ENCODE results near the gene DTX3.
"Not testable (repeated sequence)": the region's sequence is repeated elsewhere in the genome, so short reads cannot be mapped to it uniquely, and the experiment has no call there.

DTX3 gene

DNA sequence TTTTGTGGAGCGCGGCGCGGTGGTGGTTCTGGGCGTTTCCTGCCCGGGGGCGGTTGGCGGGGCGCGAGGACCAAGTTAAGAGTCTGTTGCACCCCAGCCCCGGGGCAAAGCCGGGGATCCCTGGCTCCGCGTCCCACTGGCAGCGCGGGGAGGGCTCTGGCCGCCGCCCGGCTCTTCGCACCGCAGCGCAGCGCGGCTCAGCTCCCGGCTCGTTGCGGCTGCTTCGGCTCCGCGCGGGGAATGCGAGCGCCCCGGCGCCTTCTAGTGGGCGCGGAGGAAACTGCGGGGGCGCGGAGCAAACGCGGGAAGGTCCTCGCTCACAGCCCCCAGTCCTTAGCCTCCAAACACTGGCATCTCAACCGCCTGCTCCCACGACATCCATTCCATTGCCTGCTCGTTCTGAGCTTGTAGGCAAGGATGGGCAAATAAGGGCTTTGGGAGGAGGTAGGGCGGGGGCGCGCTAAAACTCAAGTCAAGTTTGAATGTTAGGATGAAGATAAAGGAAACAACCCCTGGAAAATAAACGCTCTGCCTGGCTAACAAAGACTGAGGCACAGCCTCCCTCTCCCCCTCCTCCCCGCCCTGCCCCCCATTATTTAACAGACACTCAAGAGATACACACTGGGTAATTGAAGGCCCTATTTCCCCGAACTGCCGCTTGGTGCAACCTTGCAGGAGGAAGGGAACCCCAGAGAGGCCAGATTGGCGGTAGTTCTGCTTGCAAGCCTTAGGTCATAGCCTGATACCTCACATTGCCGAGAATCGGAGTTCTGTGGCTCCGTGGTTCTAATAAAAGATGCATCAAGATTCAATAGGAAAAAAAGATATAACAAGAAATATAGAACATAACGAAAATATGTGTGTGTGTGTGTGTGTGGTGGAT is 28.6 kb downstream of the DTX3 start, which contains the start of gene B4GALNT1:
TSS of gene B4GALNT1 (minus strand) at position 244 of the 883 bp plus-strand sequence. CDS start 1,069 bp downstream, outside the sequence.
- DNase-seq = peak; percentile 73

DNA sequence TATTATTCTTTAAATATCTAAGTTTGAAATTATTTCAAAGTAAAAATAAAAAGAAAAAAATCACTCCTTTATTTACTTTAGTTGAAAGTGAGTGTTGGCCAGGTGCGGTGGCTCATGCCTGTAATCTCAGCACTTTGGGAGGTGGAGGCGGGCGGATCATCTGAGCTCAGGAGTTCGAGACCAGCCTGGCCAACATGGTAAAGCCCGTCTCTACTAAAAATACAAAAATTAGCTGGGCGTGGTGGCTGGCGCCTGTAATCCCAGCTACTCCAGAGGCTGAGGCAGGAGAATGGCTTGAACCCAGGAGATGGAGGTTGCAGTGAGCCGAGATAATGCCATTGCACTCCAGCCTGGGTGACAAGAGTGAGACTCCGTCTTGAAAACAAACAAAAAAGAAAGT is 32.1 kb downstream of the DTX3 start:
- DNase-seq = not testable (repeated sequence)

DNA sequence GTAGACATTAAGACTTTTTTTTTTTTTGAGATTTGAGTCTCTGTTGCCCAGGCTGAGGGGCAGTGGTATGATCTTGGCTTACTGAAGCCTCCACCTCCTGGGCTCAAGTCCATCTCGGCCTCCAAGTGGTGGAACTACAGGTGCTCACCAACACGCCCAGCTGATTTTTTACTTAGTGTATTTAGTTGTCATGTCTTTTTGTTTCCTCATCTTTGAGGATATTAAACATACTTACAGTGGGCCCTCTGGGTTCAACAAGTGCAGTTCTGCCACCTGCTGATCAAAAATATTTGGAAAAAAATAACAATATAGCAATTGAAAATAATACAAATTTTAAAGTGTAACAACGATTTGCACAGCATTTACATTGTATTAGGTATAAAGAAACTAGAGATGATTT is 32.7 kb downstream of the DTX3 start:
- no peak for DNase-seq

DNA sequence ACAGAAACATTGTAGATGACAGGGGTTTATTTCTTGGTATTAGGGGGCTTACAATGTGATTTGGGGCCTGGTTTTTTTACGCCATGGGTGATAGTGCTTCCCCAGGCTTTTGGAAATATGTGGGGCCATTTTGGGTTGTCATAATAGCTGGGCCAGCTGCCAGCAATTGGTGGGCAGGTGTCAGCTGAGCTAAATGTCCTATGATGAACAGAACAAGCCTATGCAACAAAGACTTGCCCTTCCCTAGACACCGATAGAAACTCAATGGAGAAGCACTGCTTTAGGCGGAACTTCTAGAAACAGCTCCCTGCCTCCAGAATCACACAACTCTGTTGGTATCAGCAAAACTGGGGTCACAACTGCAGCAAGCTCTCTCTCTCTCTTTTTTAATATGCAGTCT is 33.5 kb downstream of the DTX3 start:
- DNase-seq = no peak

DNA sequence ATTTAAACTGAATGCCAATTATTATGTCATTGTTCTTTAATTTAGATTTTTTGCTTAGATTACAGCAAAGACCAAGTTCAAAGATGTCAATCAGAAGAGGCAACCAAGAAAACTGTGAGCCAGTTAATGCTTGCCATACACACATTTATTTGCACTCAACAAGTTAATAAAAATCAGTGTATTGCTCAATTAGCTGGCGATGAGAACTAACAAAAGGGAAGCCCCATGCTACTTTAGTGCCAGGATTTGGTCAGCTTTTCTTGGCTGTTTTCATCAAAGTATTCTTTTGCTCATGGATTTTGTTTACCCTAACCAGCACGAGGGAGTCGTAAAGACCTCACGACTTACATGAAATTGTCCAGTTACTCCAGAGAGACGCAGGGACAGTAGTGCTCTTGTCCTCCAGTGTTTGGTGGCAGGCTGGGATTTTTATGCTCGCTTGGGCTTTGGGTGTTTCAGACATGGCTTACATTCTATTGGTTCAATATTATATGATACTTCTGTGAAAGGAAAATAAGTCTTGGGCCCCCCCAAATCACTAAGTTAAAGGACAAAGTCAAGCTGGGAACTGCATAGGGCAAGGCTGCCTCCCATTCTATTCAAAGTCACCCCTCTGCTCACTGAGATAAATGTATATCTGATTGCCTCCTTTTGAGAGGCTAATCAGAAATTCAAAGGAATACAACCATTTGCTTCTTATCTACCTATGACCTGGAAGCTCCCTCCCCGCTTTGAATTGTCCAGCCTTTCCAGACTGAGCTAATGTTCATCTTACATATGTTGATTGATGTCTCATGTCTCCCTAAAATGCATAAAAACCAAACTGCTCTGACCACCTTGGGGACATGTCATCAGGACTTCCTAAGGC is 35.8 kb downstream of the DTX3 start:
- DNase-seq = no peak

DNA sequence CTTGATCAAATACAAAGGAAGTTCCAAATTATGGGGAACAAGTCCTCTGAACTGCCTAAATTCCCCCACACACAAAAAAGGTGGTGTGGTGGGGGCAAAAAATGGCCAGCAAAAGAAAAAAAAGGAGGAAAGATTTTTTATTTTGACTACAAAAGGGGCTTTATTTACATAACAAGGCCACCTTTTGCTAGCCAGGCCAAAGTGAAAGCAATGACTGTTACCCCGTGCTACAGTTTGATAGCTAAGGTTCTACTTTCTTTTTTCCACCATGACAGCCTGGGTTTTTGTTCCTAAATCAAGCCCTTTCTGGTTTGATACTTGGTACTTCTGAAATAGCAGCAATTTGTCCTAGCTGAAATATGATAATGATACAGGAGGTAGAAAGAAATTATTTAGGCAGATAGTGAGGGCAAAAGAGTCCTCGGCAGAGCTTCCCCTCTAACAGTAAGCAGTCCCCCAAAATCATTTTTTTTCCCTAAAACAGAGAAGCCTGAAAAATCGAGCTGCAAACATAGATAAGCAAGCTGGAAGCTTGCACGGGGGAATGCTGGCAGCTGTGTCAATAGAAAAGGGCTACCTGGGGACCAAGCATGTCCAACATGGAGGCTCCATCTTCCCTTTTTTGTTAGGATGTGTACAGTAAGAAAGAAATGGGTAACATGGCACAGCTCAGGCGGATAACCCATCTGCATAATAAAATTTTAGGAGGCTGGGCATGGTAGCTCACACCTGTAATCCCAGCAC is 37.2 kb downstream of the DTX3 start:
- DNase-seq = no peak

DNA sequence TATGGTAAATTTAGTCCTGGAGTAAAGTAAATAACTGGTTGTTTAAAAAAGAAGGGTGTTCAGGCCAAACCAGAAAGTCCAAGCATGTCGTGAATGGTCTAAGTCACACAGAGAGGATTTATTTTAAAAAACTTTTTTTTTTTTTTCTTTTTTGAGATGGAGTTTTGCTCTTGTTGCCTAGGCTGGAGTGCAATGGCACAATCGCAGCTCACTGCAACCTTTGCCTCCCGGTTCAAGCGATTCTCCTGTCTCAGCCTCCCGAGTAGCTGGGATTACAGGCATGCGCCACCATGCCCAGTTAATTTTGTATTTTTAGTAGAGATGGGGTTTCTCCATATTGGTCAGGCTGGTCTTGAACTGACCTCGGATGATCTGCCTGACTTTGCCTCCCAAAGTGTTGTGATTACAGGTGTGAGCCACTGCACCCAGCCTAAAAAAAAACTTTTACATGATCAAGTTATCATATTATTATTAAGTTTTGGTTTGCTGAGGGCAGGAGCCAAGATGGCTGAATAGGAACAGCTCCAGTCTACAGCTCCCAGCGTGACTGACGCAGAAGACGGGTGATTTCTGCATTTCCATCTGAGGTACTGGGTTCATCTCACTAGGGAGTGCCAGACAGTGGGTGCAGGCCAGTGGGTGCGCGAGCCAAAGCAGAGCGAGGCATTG is 41.5 kb downstream of the DTX3 start:
- DNase-seq = not testable (repeated sequence)

DNA sequence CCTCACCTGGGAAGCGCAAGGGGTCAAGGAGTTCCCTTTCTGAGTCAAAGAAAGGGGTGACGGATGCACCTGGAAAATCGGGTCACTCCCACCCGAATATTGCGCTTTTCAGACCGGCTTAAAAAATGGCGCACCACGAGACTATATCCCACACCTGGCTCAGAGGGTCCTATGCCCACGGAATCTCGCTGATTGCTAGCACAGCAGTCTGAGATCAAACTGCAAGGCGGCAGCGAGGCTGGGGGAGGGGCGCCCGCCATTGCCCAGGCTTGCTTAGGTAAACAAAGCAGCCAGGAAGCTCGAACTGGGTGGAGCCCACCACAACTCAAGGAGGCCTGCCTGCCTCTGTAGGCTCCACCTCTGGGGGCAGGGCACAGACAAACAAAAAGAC is 42.0 kb downstream of the DTX3 start:
- not testable (repeated sequence) for DNase-seq

DNA sequence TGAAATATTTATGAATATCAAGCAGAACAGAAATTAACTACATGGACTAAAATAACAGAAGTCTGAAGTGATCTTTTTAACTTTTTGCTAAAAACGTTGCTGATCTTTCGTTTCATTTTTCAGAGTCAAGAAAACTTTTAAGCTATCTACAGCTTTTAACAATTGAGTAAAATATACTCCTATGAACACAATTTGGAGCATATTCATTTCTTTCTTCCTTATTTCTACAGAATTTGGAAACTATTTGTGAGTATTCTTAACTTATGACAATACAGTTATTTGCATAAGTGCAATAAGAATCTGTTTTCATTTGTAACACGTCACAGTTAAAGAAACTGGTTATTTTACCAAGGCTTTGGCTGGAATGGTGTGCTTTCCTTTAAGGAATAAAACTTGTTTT is 49.4 kb downstream of the DTX3 start:
- no peak for DNase-seq

DNA sequence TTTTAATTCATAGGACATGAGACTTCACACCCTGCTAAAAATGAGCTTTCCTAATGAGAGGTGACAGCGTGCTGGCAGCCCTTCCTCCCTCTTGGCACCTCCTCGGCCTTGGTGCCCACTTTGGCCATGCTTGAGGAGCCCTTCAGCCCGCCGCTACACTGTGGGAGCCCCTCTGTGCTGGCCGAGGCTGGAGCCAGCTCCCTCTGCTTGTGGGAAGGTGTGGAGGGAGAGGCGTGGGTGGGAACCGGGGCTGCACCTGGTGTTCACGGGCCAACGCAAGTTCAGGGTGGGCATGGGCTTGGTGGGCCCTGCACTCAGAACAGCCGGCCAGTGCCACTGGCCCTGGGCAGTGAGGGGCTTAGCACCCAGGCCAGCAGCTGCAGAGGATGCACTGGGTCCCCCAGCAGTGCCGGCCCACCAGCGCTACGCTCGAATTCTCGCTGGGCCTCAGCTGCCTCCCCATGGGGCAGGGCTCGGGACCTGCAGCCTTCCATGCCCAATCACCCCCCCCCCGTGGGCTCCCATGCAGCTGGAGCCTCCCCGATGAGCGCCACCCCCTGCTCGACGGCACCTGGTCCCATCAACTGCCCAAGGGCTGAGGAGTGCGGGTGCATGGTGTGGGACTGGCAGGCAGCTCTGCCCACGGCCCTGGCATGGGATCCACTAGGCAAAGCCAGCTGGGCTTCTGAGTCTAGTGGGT is 51.1 kb downstream of the DTX3 start:
- no peak for DNase-seq

DNA sequence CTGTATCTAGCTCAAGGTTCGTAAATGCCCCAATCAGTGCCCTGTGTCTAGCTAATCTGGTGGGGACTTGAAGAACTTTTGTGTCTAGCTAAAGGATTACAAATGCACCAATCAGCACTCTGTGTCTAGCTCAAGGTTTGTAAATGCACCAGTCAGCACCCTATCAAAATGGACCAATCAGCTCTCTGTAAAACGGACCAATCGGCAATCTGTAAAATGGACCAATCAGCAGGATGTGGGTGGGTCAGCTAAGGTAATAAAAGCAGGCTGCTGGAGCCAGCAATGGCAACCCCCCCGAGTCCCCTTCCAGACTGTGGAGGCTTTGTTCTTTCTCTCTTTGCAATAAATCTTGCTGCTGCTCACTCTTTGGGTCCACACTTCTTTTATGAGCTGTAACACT is 51.8 kb downstream of the DTX3 start:
- not testable (repeated sequence) for DNase-seq

DNA sequence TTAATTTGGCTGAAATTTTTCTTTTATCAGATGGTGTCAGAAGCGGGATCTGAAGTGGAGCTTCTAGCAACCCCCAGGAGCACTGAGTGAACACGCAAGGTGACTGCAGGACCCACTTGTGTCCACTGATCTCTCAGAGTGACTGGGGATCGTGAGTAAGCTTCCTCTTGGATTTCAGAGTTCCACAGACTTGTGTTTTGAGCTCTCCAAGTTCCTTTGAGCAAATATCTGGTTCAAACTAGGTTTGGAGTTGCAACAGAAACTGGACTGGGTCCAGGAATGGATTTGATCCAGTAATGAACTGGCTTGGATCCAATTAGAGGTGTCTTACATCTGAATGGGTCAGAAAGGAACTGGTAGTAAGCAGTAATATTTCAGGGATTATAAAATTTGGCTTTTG is 53.1 kb downstream of the DTX3 start:
- no peak for DNase-seq

DNA sequence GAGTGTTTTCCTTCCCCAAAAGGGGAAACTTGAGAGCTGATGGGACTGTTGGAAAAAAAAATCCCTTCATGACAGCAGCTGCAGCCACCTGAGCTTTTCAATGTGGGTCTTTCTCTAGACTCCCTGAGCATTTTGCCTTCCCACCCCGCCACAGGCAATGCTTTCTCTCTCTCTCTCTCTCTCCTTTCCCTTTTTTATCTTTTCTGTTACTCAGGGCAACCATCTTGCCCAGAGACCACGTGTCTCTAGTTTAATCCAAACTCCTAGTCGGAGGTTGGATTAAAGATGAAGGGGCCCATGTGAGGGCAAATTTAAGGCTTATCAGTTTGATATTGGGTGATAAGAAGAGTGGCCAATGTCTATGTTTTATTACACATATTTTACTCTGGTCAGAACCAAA is 54.3 kb downstream of the DTX3 start:
- no peak for DNase-seq
